ENCODE data around the gene NUDT9.

GRCh38 chr4:87465739-87466366 is 43.5 kb downstream of the NUDT9 start:
- peak; percentile 48 to 68 (median 67) for TF ChIP-seq CTCF (IDR thresholded peaks at IDR 0.05)
- TF ChIP-seq POLR2A (IDR thresholded peaks at IDR 0.05) = no peak

Measured in testis (tissue), 2 donors.